ENCODE data around the gene CHST9. TPM values are rescaled to one million over a fixed set of nuclear protein-coding genes. Genes with fewer than 3 reads are reported as not detected.

Gene CHST9
- polyA plus RNA-seq, 1 donor (not counting 4 experiments of a cell fraction or from before 2014, with no cell fraction given): 0.07 TPM

DNA sequence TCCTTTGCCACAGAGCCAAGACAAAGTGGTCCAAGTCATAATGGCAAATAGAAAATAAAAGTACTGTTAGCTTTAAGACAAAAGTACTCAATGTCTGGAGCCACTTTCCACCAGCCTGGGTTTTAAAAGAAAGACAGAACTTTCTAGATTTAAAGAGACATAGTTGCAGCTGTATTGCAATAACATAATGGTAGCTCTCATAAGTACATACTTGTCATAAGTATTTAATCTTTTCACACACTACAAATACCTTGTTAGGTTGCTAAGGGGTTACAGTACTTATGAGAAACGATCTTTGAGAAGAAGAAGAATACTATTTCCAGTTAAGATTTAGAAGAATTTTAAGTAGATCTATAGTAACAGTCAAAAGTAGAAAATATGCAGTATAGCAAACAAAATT, 290.7 kb downstream of the CHST9 start:
- Histone ChIP-seq H3K27me3 (ENCODE audit: control insufficient read depth, extremely low read depth, insufficient read depth, low read length) (no peaks in the 10 kb centered on the region), H2AFZ (ENCODE audit: control insufficient read depth, low read length) (no peak overlapping the region), H3K4me3 (ENCODE audit: control insufficient read depth in 2 of 3, extremely low read depth in 1 of 3, insufficient read depth in 2 of 3, low read depth in 1 of 3, low read length in 3 of 3) (no peak overlapping the region), H3K79me2 (ENCODE audit: control insufficient read depth, insufficient read depth, low read length) (no peaks in the 10 kb centered on the region), H4K20me1 (ENCODE audit: control insufficient read depth, extremely low read depth, insufficient read depth, low read length) (no peaks in the 10 kb centered on the region), H3K9me1 (ENCODE audit: control insufficient read depth, extremely low read depth, insufficient read depth, low read length) (no peaks in the 10 kb centered on the region), H3K4me1 (ENCODE audit: control insufficient read depth, extremely low read depth, insufficient read depth, low read length) (no peaks in the 10 kb centered on the region), H3K36me3 (ENCODE audit: control insufficient read depth in 2 of 2, extremely low read depth in 1 of 2, insufficient read depth in 2 of 2, low read length in 2 of 2) (no peaks in the 10 kb centered on the region), H3K9me3 (ENCODE audit: control insufficient read depth, low read depth, low read length) (no peaks in the 10 kb centered on the region), H3K9ac (ENCODE audit: control insufficient read depth, extremely low read depth, insufficient read depth, low read length) (no peak overlapping the region), H3K27ac (ENCODE audit: control insufficient read depth, insufficient read depth, low read length) (no peak overlapping the region), H3K4me2 (ENCODE audit: control insufficient read depth, extremely low read depth, insufficient read depth, low read depth, low read length) (no peak overlapping the region)
- no peak for TF ChIP-seq EZH2 (IDR thresholded peaks at IDR 0.05; ENCODE audit: low read length)
- TF ChIP-seq, protein P1, sequence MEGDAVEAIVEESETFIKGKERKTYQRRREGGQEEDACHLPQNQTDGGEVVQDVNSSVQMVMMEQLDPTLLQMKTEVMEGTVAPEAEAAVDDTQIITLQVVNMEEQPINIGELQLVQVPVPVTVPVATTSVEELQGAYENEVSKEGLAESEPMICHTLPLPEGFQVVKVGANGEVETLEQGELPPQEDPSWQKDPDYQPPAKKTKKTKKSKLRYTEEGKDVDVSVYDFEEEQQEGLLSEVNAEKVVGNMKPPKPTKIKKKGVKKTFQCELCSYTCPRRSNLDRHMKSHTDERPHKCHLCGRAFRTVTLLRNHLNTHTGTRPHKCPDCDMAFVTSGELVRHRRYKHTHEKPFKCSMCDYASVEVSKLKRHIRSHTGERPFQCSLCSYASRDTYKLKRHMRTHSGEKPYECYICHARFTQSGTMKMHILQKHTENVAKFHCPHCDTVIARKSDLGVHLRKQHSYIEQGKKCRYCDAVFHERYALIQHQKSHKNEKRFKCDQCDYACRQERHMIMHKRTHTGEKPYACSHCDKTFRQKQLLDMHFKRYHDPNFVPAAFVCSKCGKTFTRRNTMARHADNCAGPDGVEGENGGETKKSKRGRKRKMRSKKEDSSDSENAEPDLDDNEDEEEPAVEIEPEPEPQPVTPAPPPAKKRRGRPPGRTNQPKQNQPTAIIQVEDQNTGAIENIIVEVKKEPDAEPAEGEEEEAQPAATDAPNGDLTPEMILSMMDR (optimal IDR thresholded peaks at IDR 0.05 in 1 of 3, IDR thresholded peaks at IDR 0.05 in 1 of 3, conservative IDR thresholded peaks at IDR 0.05 in 1 of 3; ENCODE audit: extremely low read depth in 1 of 3, insufficient read depth in 2 of 3, low read length in 3 of 3): no peak
- dilution Hi-C loops (cut with MboI; ENCODE audit: extremely low pct_ligation_motif_present, low sequenced_read_pairs): no loop called here
- DNase-seq (ENCODE audit: low read depth, low spot score): no peak
- FAIRE-seq: no peak

DNA sequence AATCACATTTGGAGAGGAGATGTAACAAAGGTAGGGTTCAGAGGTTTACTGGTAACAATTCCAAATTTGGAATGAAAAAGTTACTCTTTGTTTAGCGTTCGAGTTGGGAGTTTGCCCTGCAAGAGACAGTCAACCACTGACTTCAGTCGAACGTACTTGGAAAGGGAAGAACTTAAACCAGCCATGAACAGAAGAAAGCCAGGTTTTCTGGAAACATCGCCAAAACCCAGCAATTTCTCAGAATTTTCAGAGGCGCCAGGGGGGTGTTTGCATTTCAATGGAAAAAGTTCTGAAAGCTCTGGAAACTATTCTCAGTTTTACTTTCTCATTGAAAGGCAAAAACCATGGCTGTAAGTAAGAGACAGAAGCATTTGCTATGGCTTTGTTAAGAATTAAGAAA, 291.1 kb downstream of the CHST9 start:
- no peak for FAIRE-seq
- no peaks in the 10 kb centered on the region for H4K20me1 ChIP-seq (ENCODE audit: control insufficient read depth, extremely low read depth, insufficient read depth, low read length)

More for the DNA sequence above, 291.1 kb downstream of the CHST9 start:
- dilution Hi-C loops (cut with MboI; ENCODE audit: extremely low pct_ligation_motif_present, low sequenced_read_pairs): no loop called here
- no peaks in the 10 kb centered on the region for H3K79me2 ChIP-seq (ENCODE audit: control insufficient read depth, insufficient read depth, low read length)
- no peak overlapping the region for H3K4me3 ChIP-seq (ENCODE audit: control insufficient read depth in 2 of 3, extremely low read depth in 1 of 3, insufficient read depth in 2 of 3, low read depth in 1 of 3, low read length in 3 of 3)
- no peaks in the 10 kb centered on the region for H3K27me3 ChIP-seq (ENCODE audit: control insufficient read depth, extremely low read depth, insufficient read depth, low read length)
- no peaks in the 10 kb centered on the region for H3K4me1 ChIP-seq (ENCODE audit: control insufficient read depth, extremely low read depth, insufficient read depth, low read length)
- H3K9ac ChIP-seq (ENCODE audit: control insufficient read depth, extremely low read depth, insufficient read depth, low read length): no peak overlapping the region
- DNase-seq (ENCODE audit: low read depth, low spot score): no peak
- H3K9me1 ChIP-seq (ENCODE audit: control insufficient read depth, extremely low read depth, insufficient read depth, low read length): no peaks in the 10 kb centered on the region
- TF ChIP-seq, protein P1 (optimal IDR thresholded peaks at IDR 0.05 in 1 of 3, IDR thresholded peaks at IDR 0.05 in 1 of 3, conservative IDR thresholded peaks at IDR 0.05 in 1 of 3; ENCODE audit: extremely low read depth in 1 of 3, insufficient read depth in 2 of 3, low read length in 3 of 3): no peak
- no peak for TF ChIP-seq EZH2 (IDR thresholded peaks at IDR 0.05; ENCODE audit: low read length)
- no peaks in the 10 kb centered on the region for H3K36me3 ChIP-seq (ENCODE audit: control insufficient read depth in 2 of 2, extremely low read depth in 1 of 2, insufficient read depth in 2 of 2, low read length in 2 of 2)
- no peaks in the 10 kb centered on the region for H3K9me3 ChIP-seq (ENCODE audit: control insufficient read depth, low read depth, low read length)
- H3K27ac ChIP-seq (ENCODE audit: control insufficient read depth, insufficient read depth, low read length): no peak overlapping the region
- no peak overlapping the region for H3K4me2 ChIP-seq (ENCODE audit: control insufficient read depth, extremely low read depth, insufficient read depth, low read depth, low read length)
- no peak overlapping the region for H2AFZ ChIP-seq (ENCODE audit: control insufficient read depth, low read length)

All from keratinocyte (primary cell).